Activated CD8-positive, alpha-beta T cell treated with anti-CD3 and anti-CD28 coated beads for 36 hours (primary cell): Measurements from ENCODE around the gene PSORS1C1. TPM values are rescaled to one million over a fixed set of nuclear protein-coding genes. Genes with fewer than 3 reads are reported as not detected.
A peak's percentile ranks its signal among the peaks of the same experiment; 100 is the strongest.
"Not testable (repeated sequence)": the region's sequence is repeated elsewhere in the genome, so short reads cannot be mapped to it uniquely, and the experiment has no call there.

Experiments used
- ATAC-seq: fragments of 200-7000 bp; cut with Tn5 transposase; one replicate; pipeline ENCODE4 v1.10.0; 2021; ENCODE audit warnings: mild to moderate bottlenecking, moderate library complexity
- CTCF ChIA-PET: fragments of 350-600 bp; sonication (Branson Sonifier 250); formaldehyde crosslinking; loops from one replicate; lab custom pipeline; 2021; ENCODE audit warnings: antibody characterized with exemption; lab: Charles Lee
- POLR2A ChIA-PET: fragments of 350-600 bp; sonication (Branson Sonifier 250); formaldehyde crosslinking; loops from one replicate; lab custom pipeline; 2021; ENCODE audit warnings: antibody characterized with exemption; lab: Charles Lee
- DNase-seq: peaks from one replicate; pipeline ENCODE4 v3.0.0-alpha.2; 2020
- H3K27ac Mint-ChIP-seq: one replicate; pipeline ENCODE4 v1.8.0; 2021; ENCODE audit warnings: mild to moderate bottlenecking, mixed read lengths
- H3K27me3 Mint-ChIP-seq: one replicate; pipeline ENCODE4 v1.8.0; 2021; ENCODE audit warnings: mixed read lengths
- H3K36me3 Mint-ChIP-seq: one replicate; pipeline ENCODE4 v1.8.0; 2021; ENCODE audit warnings: low read depth, mixed read lengths
- H3K4me1 Mint-ChIP-seq: one replicate; pipeline ENCODE4 v1.8.0; 2021; ENCODE audit warnings: low read depth, mixed read lengths
- H3K4me3 Mint-ChIP-seq: one replicate; pipeline ENCODE4 v1.8.0; 2021; ENCODE audit warnings: mild to moderate bottlenecking, moderate library complexity, mixed read lengths
- H3K9me3 Mint-ChIP-seq: one replicate; pipeline ENCODE4 v1.8.0; 2021; ENCODE audit warnings: mixed read lengths
- intact Hi-C: fragments of 100-400 bp; cut with micrococcal nuclease; formaldehyde crosslinking; loops from one replicate; pipeline ENCODE4 v1.10.0; 2022
- total RNA-seq, 2 experiments: library from RNA; stranded (reverse); gene quantifications; one replicate each; pipeline ENCODE4 v1.2.3, GENCODE V29; 2021
- TF ChIP-seq, protein P1 (sequence below): fragments of 200-600 bp; IDR thresholded peaks from one replicate; pipeline ENCODE4 v1.8.0; 2022; ENCODE audit warnings: antibody characterized with exemption, mild to moderate bottlenecking

Gene PSORS1C1
- total RNA-seq, 2 experiments from 2014 or later, result not detected

DNA sequence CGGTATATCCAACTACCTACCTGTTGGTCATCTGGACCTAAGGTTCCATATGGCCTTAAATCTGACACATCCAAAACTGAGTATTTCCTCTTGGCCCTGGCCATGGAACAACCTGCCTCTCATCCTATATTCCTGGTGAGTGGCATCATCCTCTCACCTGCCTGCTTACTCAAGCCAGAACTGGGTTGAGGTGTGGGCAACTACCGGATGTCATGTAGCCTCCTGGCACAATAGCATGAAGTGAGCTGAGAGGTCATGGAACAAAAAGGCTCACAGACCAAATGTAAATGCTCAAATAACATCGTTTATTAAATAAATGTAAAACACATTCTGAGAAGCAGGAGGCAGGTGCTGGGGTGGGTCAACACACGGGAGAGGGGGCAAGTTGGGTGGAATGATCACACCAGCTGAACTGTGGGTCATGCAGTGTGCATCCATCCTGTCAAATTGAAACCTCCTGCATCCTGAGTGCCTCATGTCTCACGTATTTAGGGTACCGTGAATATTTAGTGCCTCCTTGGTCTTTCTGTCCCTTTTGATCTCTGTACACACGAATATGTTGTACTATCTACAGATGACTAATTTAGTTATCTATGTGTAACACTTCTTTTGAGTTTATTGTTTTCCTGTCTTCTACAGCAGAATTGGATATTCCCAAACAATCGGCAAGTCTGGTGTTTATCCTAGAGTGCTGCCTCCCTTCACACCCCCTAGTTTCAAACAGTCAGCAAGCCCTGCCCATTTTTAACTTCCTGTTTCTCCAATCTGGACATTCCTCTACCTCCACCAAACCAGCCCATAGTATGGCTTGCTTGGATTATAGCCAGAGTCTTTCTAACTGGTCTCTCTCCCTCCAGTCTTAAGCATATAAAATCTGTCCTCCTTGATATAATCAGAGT, 63.8 kb downstream of the PSORS1C1 start:
- POLR2A ChIA-PET, result no interaction called here
- H3K36me3 Mint-ChIP-seq, result no peaks in the 10 kb centered on the region
- H3K4me3 Mint-ChIP-seq, result no peak overlapping the region
- ATAC-seq, result peak; percentile 38
- peaks cover 15% of the 10 kb centered on the region for H3K4me1 Mint-ChIP-seq
- TF ChIP-seq, protein P1, sequence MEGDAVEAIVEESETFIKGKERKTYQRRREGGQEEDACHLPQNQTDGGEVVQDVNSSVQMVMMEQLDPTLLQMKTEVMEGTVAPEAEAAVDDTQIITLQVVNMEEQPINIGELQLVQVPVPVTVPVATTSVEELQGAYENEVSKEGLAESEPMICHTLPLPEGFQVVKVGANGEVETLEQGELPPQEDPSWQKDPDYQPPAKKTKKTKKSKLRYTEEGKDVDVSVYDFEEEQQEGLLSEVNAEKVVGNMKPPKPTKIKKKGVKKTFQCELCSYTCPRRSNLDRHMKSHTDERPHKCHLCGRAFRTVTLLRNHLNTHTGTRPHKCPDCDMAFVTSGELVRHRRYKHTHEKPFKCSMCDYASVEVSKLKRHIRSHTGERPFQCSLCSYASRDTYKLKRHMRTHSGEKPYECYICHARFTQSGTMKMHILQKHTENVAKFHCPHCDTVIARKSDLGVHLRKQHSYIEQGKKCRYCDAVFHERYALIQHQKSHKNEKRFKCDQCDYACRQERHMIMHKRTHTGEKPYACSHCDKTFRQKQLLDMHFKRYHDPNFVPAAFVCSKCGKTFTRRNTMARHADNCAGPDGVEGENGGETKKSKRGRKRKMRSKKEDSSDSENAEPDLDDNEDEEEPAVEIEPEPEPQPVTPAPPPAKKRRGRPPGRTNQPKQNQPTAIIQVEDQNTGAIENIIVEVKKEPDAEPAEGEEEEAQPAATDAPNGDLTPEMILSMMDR, result no peak
- peak overlapping the region; percentile 3 for H3K27ac Mint-ChIP-seq
- CTCF ChIA-PET, result no interaction called here
- intact Hi-C loops, result no loop called here
- H3K9me3 Mint-ChIP-seq, result no peaks in the 10 kb centered on the region
- DNase-seq, result no peak
- no peaks in the 10 kb centered on the region for H3K27me3 Mint-ChIP-seq

DNA sequence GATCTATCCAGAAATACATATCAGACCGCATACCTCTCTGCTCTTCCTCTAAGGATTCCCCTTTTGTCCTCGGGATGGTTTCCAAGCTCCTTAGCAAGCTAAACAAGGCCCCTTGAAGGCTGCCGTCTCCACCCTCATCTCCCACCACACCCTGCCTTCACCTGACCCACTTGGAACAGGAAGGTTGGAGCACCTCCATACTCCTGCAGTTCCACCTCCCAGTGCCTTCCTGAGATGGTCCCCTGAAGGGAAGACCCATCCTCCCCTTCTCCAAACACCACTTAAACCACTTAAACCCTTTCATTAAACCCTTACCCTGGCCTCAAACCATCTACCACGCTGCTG, 64.4 kb downstream of the PSORS1C1 start:
- no peak for DNase-seq
- peak overlapping the region; percentile 3 for H3K27ac Mint-ChIP-seq
- TF ChIP-seq, protein P1, result no peak
- no peaks in the 10 kb centered on the region for H3K9me3 Mint-ChIP-seq
- H3K4me3 Mint-ChIP-seq, result no peak overlapping the region
- H3K27me3 Mint-ChIP-seq, result no peaks in the 10 kb centered on the region
- peaks cover 15% of the 10 kb centered on the region for H3K4me1 Mint-ChIP-seq
- ChIA-PET POLR2A (no interaction called here), CTCF (no interaction called here)
- ATAC-seq, result no peak
- H3K36me3 Mint-ChIP-seq, result no peaks in the 10 kb centered on the region
- intact Hi-C loops, result no loop called here

DNA sequence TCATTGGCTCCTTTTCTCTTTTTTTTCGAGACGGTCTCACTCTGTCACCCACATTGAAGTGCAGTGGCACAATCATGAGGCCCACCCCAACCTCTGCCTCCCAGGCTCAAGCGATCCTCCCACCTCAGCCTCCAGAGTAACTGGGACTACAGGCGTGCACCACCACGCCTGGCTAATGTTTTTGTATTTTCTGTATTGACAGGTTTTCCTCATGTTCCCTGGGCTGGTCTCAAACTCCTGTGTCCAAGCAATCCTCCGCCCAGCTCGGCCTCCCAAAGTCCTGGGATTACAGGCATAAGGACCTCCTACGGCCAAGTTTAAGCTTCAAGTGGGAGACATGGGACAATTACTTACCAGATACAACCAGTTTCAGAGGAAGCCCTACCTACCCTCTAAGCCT, 65.3 kb downstream of the PSORS1C1 start:
- Mint-ChIP-seq H3K9me3 (no peaks in the 10 kb centered on the region), H3K27ac (no peak overlapping the region), H3K27me3 (no peaks in the 10 kb centered on the region), H3K36me3 (no peaks in the 10 kb centered on the region), H3K4me1 (peaks cover 15% of the 10 kb centered on the region), H3K4me3 (peak overlapping the region; percentile 69)
- ChIA-PET POLR2A (no interaction called here), CTCF (no interaction called here)
- DNase-seq (no peak), ATAC-seq (no peak)
- intact Hi-C loops, result no loop called here
- TF ChIP-seq, protein P1, result no peak

DNA sequence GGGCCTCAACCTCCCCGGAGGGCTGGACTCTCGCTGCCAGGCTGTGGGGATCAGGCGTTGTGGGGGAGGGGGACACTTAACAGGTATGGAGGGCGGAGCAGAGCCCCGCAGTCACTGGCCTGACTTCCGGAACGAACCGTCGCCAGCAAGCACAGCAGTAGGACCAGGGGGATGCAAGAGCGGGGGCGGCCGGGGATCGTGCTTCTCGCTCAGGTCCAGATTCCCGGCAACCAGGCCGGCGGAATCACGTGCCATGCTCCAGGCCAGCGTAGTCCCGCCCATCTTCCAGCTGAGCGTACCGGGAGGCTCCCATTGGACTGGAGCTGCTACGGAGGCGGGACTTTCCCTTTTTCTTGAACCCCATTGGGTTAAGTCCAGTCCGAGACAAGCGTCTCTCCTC, 65.9 kb downstream of the PSORS1C1 start:
- peaks cover 15% of the 10 kb centered on the region for H3K4me1 Mint-ChIP-seq
- H3K4me3 Mint-ChIP-seq, result peak overlapping the region; percentile 69
- POLR2A ChIA-PET, result no interaction called here
- intact Hi-C loops, result no loop called here
- TF ChIP-seq, protein P1, result no peak
- no peaks in the 10 kb centered on the region for H3K9me3 Mint-ChIP-seq
- no peaks in the 10 kb centered on the region for H3K36me3 Mint-ChIP-seq
- DNase-seq, result peak; percentile 57
- peak; percentile 87 for ATAC-seq
- CTCF ChIA-PET, result no interaction called here
- H3K27ac Mint-ChIP-seq, result peak overlapping the region; percentile 62
- H3K27me3 Mint-ChIP-seq, result no peaks in the 10 kb centered on the region

DNA sequence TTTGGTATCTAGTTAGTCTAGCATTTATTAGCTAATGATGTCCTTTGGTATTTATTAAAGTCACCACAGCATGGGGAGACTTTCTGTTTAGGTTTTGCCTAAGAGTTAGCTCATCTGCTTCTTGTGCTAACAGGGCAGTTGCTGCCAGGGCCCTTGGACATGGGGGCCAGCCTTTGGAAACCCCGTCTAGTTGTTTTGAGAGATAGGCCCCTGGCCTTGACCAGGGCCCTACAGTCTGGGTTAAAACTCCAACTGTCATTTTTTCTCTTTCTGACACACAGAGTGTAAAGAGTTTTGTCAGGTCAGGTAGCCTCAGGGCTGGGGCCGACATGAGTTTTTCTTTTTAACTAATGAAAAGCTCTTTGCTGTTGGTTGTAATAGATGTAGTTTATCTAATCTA, 68.7 kb downstream of the PSORS1C1 start:
- CTCF ChIA-PET, result interaction anchor here (0.9 kb wide), 1 partner anchor 183 kb away, joined by 3 read pairs; no protein-coding TSS in a partner anchor
- DNase-seq, H3K4me3 Mint-ChIP-seq, H3K36me3 Mint-ChIP-seq, ATAC-seq, intact Hi-C loops, H3K9me3 Mint-ChIP-seq, POLR2A ChIA-PET, H3K27me3 Mint-ChIP-seq, H3K27ac Mint-ChIP-seq: not testable (repeated sequence)
- H3K4me1 Mint-ChIP-seq, result peaks cover 12% of the 10 kb centered on the region

DNA sequence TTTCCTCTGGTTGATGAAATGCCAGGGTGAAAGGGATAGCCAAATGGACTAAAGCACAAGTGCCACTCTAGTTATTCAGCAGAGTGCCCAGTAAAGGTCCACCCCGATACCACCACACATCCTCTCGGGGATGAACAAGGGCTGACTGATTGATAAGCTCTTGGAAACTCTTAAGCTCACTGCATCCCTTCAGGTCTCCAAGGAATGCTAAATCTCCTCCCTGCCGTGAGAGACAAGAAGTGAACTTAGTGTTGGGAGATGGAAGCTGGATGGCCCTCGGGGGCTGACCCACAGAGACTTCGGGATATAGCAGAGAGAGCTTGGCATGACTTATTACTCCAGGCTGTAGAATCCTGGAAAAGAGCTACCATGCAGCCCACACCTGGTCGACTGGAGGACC, 69.3 kb downstream of the PSORS1C1 start:
- POLR2A ChIA-PET, result not testable (repeated sequence)
- CTCF ChIA-PET, result interaction anchor here (0.9 kb wide), 1 partner anchor 183 kb away, joined by 3 read pairs; no protein-coding TSS in a partner anchor

DNA sequence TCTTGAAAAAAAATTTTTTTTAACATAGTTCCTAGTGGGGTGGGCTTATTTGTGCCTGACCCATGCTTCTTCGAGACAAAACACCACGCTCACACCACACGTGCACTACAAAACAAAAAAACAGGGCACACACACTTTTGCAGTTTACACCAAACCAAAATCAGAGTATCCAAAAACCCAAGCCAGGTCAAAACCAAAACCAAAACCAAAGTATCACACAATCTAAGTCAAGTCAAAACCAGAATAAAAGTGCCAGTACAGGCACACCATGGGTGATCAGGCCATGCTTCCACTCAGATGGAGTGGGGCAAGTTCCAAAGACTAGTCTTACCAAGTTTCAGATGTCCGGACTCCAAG, 71.1 kb downstream of the PSORS1C1 start:
- H3K4me3 Mint-ChIP-seq, DNase-seq, H3K27me3 Mint-ChIP-seq, POLR2A ChIA-PET, H3K27ac Mint-ChIP-seq, H3K36me3 Mint-ChIP-seq, H3K4me1 Mint-ChIP-seq, ATAC-seq, CTCF ChIA-PET, H3K9me3 Mint-ChIP-seq, intact Hi-C loops: not testable (repeated sequence)

More for the DNA sequence above, 69.3 kb downstream of the PSORS1C1 start:
- H3K4me3 Mint-ChIP-seq, H3K9me3 Mint-ChIP-seq, H3K4me1 Mint-ChIP-seq, H3K27ac Mint-ChIP-seq, H3K36me3 Mint-ChIP-seq, DNase-seq, intact Hi-C loops, ATAC-seq, H3K27me3 Mint-ChIP-seq: not testable (repeated sequence)
